ENCODE results near the gene SAP30L. TPM values are rescaled to one million over a fixed set of nuclear protein-coding genes. Genes with fewer than 3 reads are reported as not detected.

Gene SAP30L
- total and polyA plus RNA-seq, 10 donors, result 17.4 to 43.5 (median 34.0) TPM

DNA sequence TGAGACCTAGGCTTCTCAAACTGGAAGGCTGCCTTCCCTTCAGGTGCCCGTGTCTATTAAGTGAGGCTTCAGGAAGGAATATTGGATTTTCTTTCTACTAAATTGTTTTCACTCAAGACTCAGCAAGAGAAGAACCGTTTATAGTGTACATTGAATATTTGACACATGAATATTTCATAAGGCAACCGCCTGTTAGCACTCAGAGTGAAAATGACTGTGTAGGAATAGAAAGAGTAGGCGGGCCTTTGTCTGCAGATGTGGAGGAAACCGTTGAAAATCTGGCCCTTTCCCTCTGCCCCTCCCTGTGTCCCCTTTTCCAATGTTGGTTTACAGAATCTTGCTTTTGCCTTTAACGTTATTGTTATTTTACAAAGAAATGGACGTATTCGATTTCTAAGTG is 6.2 kb downstream of the SAP30L start:
- TF ChIP-seq POLR2AphosphoS5 (IDR thresholded peaks at IDR 0.05) (no peak), CTCF (IDR thresholded peaks at IDR 0.05 in 8 of 11, conservative IDR thresholded peaks at IDR 0.05 in 3 of 11) (no peak), POLR2A (IDR thresholded peaks at IDR 0.05) (no peak)
- intact Hi-C loops (cut with DNase I; ENCODE audit: low total_unique reads), result no loop called here
- H3K9me3 ChIP-seq, result no peaks in the 10 kb centered on the region
- no peak for DNase-seq
- peaks cover 3 to 71% (median 58%) of the 10 kb centered on the region in 6 donors for H3K36me3 ChIP-seq
- H3K27me3 ChIP-seq (replicated peaks in 1 of 7), result no peaks in the 10 kb centered on the region
- 80 to 90% (median 89%) methylated on average over 8 of the region's 8 CpGs for WGBS, 5 donors
- peaks cover 11 to 39% (median 32%) of the 10 kb centered on the region in 6 donors for H3K4me1 ChIP-seq
- no peak overlapping the region for H3K27ac ChIP-seq
- no peak overlapping the region for H3K4me3 ChIP-seq

DNA sequence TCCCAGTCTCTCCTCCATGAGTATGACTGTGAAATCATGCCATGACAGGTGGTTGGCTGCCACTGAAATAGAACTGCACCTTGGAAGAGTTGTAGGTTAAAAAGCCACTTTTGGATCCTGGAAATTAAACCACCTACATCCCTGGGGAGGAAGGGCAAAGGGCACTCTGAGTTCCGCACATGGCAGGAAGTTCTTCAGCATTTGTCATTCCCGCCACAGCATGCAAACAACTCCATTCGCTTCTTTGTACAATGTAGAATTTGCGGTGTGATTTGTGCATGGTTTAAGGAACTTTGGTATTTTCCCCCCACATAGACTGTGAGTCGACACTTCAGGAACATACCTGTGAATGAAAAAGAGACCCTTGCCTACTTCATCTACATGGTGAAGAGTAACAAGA is 9.8 kb downstream of the SAP30L start:
- Histone ChIP-seq H3K36me3 (peaks cover 3 to 99% (median 75%) of the 10 kb centered on the region in 6 donors), H3K27ac (no peak overlapping the region), H3K27me3 (replicated peaks in 1 of 7) (no peaks in the 10 kb centered on the region), H3K4me3 (no peak overlapping the region), H3K9me3 (no peaks in the 10 kb centered on the region), H3K4me1 (peaks cover 0 to 2% (median 0%) of the 10 kb centered on the region in 6 donors)
- intact Hi-C loops (cut with DNase I; ENCODE audit: low total_unique reads), result no loop called here
- no peak for DNase-seq
- TF ChIP-seq CTCF (IDR thresholded peaks at IDR 0.05 in 8 of 11, conservative IDR thresholded peaks at IDR 0.05 in 3 of 11) (no peak), POLR2A (IDR thresholded peaks at IDR 0.05) (no peak)
- 80 to 86% (median 81%) methylated on average over 5 of the region's 5 CpGs for WGBS, 5 donors

DNA sequence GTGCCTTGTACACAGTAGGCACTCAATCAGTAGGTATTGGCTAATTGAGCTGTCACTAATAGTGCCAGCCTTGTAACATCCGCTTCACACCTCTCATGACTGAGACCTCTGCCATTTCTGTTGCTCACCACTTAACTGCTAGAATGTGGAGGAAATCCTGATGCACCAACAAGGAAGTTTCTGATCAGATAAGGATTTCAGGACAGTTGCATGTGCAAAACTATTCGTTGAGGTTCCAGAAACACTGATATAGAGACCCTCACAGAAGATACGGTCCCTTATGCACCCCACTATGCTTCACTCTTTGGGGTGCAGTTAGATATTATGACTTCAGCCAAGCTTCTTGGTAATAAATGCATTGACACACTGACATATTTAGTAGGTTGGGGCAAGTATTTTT is 10.7 kb downstream of the SAP30L start:
- Histone ChIP-seq H3K4me3 (no peak overlapping the region), H3K9me3 (no peaks in the 10 kb centered on the region), H3K4me1 (no peaks in the 10 kb centered on the region), H3K36me3 (peaks cover 3 to 99% (median 70%) of the 10 kb centered on the region in 6 donors), H3K27ac (no peak overlapping the region), H3K27me3 (replicated peaks in 1 of 7) (no peaks in the 10 kb centered on the region)
- intact Hi-C loops (cut with DNase I; ENCODE audit: low total_unique reads), result no loop called here
- TF ChIP-seq POLR2A (IDR thresholded peaks at IDR 0.05) (no peak), POLR2AphosphoS5 (IDR thresholded peaks at IDR 0.05) (no peak), CTCF (IDR thresholded peaks at IDR 0.05 in 8 of 11, conservative IDR thresholded peaks at IDR 0.05 in 3 of 11) (no peak)
- DNase-seq, result no peak
- WGBS, 5 donors, result 53 to 66% (median 63%) methylated on average over 3 of the region's 3 CpGs

GRCh38 chr5:154459015-154459414 is 13.2 kb downstream of the SAP30L start:
- TF ChIP-seq POLR2AphosphoS5 (IDR thresholded peaks at IDR 0.05) (no peak), POLR2A (IDR thresholded peaks at IDR 0.05) (no peak), CTCF (IDR thresholded peaks at IDR 0.05 in 8 of 11, conservative IDR thresholded peaks at IDR 0.05 in 3 of 11) (no peak)
- H3K4me3 ChIP-seq, result no peak overlapping the region
- peaks cover under 1 to 86% (median 46%) of the 10 kb centered on the region in 6 donors for H3K36me3 ChIP-seq
- H3K27ac ChIP-seq, result no peak overlapping the region
- H3K27me3 ChIP-seq (replicated peaks in 1 of 7), result no peaks in the 10 kb centered on the region
- intact Hi-C loops (cut with DNase I; ENCODE audit: low total_unique reads), result no loop called here
- H3K4me1 ChIP-seq, result no peaks in the 10 kb centered on the region
- H3K9me3 ChIP-seq, result no peaks in the 10 kb centered on the region
- no peak for DNase-seq
- WGBS, 5 donors, result 87 to 93% (median 87%) methylated on average over 3 of the region's 3 CpGs
